ENCODE results near the gene MEIS2. TPM values are rescaled to one million over a fixed set of nuclear protein-coding genes. Genes with fewer than 3 reads are reported as not detected.

The MEIS2 gene
- total RNA-seq, 5 donors from 2014 or later (not counting 1 experiment from before 2014, with no cell fraction given) = 0.38 to 0.54 TPM; not detected in 3

DNA sequence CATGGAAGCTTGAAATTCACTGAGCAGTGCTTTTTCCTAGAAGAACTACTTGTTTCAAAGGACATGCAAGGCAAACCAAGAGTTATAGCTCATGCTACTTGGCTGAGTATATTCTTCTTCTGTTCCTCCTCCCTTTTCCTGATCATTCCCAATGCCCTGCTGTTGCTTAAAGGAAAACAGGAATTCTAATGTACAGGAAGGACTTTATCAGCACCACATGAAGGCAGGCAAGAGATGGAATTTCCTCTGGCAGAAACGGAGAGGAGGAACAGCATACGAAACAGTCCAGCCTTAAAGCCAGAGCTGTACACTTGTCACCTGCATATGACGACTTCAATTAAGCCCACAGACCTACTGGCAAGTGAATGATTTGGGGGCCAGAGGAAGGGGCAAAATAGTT lies 15.7 kb downstream of the MEIS2 start:
- Mint-ChIP-seq H3K27me3 (peaks cover 8 to 31% of the 10 kb centered on the region in 2 donors), H3K36me3 (no peaks in the 10 kb centered on the region), H3K4me1 (no peaks in the 10 kb centered on the region), H3K27ac (no peak overlapping the region), H3K4me3 (no peak overlapping the region), H3K9me3 (no peaks in the 10 kb centered on the region)
- CTCF ChIA-PET = no interaction called here
- ATAC-seq (replicated peaks in 1 of 4) (no peak), DNase-seq (no peak)
- Histone ChIP-seq H3K27ac (ENCODE audit: low read length) (no peak overlapping the region), H3K36me3 (ENCODE audit: control insufficient read depth in 2 of 2, extremely low read depth in 1 of 2, insufficient read depth in 1 of 2, low read length in 1 of 2) (no peaks in the 10 kb centered on the region), H3K9me3 (no peaks in the 10 kb centered on the region), H3K4me1 (ENCODE audit: control insufficient read depth in 1 of 2, extremely low read depth in 1 of 2, insufficient read depth in 2 of 2, low read length in 2 of 2) (no peaks in the 10 kb centered on the region), H3K27me3 (replicated peaks in 1 of 2; ENCODE audit: control insufficient read depth in 2 of 2, extremely low read depth in 1 of 2, insufficient read depth in 2 of 2, low read length in 1 of 2) (peaks cover 0 to 2% of the 10 kb centered on the region in 2 experiments), H3K4me3 (ENCODE audit: control insufficient read depth in 1 of 2, extremely low read depth in 1 of 2, low read length in 1 of 2) (no peak overlapping the region)
- WGBS (ENCODE audit: insufficient coverage) = 40% methylated on average over 1 of the region's 3 CpGs
- POLR2A ChIA-PET = no interaction called here

- Mint-ChIP-seq H3K27ac (no peak overlapping the region), H3K36me3 (no peaks in the 10 kb centered on the region), H3K9me3 (no peaks in the 10 kb centered on the region), H3K27me3 (peaks cover 8 to 26% of the 10 kb centered on the region in 2 donors), H3K4me1 (no peaks in the 10 kb centered on the region), H3K4me3 (no peak overlapping the region)
- H3K9me3 ChIP-seq = no peaks in the 10 kb centered on the region
- H3K4me3 ChIP-seq (ENCODE audit: control insufficient read depth in 1 of 2, extremely low read depth in 1 of 2, low read length in 1 of 2) = no peak overlapping the region
- ATAC-seq (replicated peaks in 1 of 4) (no peak), DNase-seq (no peak)
- CTCF ChIA-PET = no interaction called here
- H3K27ac ChIP-seq (ENCODE audit: low read length) = no peak overlapping the region
- H3K4me1 ChIP-seq (ENCODE audit: control insufficient read depth in 1 of 2, extremely low read depth in 1 of 2, insufficient read depth in 2 of 2, low read length in 2 of 2) = no peaks in the 10 kb centered on the region
- 88% methylated on average over 1 of the region's 6 CpGs for WGBS (ENCODE audit: insufficient coverage)
- peaks cover 0 to 2% of the 10 kb centered on the region in 2 experiments for H3K27me3 ChIP-seq (replicated peaks in 1 of 2; ENCODE audit: control insufficient read depth in 2 of 2, extremely low read depth in 1 of 2, insufficient read depth in 2 of 2, low read length in 1 of 2)
- H3K36me3 ChIP-seq (ENCODE audit: control insufficient read depth in 2 of 2, extremely low read depth in 1 of 2, insufficient read depth in 1 of 2, low read length in 1 of 2) = no peaks in the 10 kb centered on the region
- POLR2A ChIA-PET = no interaction called here
Observed at GRCh38 chr15:37083610-37084009, 16.7 kb downstream of the MEIS2 start.

DNA sequence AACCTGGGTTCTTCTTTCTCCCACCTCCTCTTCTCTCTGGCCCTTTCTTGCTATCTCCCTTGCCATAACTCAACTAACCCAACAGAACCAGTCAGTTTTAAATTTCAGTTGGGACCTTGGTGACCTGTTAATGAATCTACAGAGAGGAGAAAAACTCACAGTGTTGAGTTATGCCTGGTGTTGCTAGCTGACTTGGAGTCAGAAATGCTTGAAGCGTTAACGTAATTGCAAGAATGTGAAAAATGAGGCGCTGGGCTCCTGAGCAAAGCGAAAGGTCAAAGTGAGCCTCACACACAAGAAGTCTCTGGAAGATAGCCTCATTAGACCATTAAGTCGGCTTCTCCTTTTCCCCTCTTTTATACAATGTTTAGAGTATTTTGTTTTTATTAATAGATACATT lies 18.4 kb downstream of the MEIS2 start:
- ATAC-seq (replicated peaks in 1 of 4) = no peak

DNA sequence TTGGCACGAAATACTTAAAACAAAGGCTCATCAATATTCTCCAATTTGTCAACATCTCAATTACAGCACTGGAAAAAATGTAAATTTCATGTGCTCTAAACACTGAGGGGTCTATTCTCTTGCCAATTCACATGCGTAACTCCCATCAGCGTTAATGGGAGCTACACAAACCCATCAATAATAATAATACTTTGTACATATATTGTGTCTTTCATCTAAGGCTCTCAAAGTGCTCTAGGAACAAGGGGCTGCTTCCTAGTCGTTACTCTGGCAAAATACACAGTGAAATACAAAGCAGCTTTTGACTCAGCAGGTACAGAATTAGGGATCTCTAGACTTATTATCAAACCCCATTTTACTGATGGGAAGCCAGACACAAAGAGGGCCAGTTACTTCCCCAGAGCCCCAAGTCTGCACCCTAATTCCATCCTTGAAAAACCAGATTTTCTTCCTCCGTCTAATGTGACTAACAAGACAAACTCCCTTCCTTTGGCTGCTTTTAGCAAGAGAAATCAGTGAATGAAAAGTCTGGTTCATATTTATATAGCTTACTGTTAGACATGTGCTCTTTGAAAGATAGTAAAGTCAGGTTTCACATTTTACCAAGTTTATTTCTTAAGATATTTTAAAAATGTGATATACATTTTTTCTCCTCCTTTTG lies 20.0 kb downstream of the MEIS2 start:
- 80% methylated on average over 1 of the region's 5 CpGs for WGBS (ENCODE audit: insufficient coverage)
- peaks cover 0 to 2% of the 10 kb centered on the region in 2 experiments for H3K27me3 ChIP-seq (replicated peaks in 1 of 2; ENCODE audit: control insufficient read depth in 2 of 2, extremely low read depth in 1 of 2, insufficient read depth in 2 of 2, low read length in 1 of 2)
- Mint-ChIP-seq H3K4me3 (no peak overlapping the region), H3K27ac (no peak overlapping the region), H3K36me3 (no peaks in the 10 kb centered on the region), H3K9me3 (peaks cover 0 to 3% (median 0%) of the 10 kb centered on the region in 3 donors), H3K27me3 (peaks cover 10 to 18% of the 10 kb centered on the region in 2 donors), H3K4me1 (no peaks in the 10 kb centered on the region)
- no peaks in the 10 kb centered on the region for H3K9me3 ChIP-seq
- no peak for ATAC-seq (replicated peaks in 1 of 4)
- H3K4me3 ChIP-seq (ENCODE audit: control insufficient read depth in 1 of 2, extremely low read depth in 1 of 2, low read length in 1 of 2) = no peak overlapping the region
- H3K4me1 ChIP-seq (ENCODE audit: control insufficient read depth in 1 of 2, extremely low read depth in 1 of 2, insufficient read depth in 2 of 2, low read length in 2 of 2) = no peaks in the 10 kb centered on the region
- POLR2A ChIA-PET = no interaction called here
- DNase-seq = no peak
- H3K36me3 ChIP-seq (ENCODE audit: control insufficient read depth in 2 of 2, extremely low read depth in 1 of 2, insufficient read depth in 1 of 2, low read length in 1 of 2) = no peaks in the 10 kb centered on the region
- H3K27ac ChIP-seq (ENCODE audit: low read length) = no peak overlapping the region
- CTCF ChIA-PET = no interaction called here

More for the DNA sequence above, 18.4 kb downstream of the MEIS2 start:
- no peaks in the 10 kb centered on the region for H3K36me3 ChIP-seq (ENCODE audit: control insufficient read depth in 2 of 2, extremely low read depth in 1 of 2, insufficient read depth in 1 of 2, low read length in 1 of 2)
- H3K4me3 ChIP-seq (ENCODE audit: control insufficient read depth in 1 of 2, extremely low read depth in 1 of 2, low read length in 1 of 2) = no peak overlapping the region
- no peak overlapping the region for H3K4me3 Mint-ChIP-seq
- no peaks in the 10 kb centered on the region for H3K4me1 ChIP-seq (ENCODE audit: control insufficient read depth in 1 of 2, extremely low read depth in 1 of 2, insufficient read depth in 2 of 2, low read length in 2 of 2)
- H3K9me3 ChIP-seq = no peaks in the 10 kb centered on the region
- no peak for DNase-seq
- no peaks in the 10 kb centered on the region for H3K36me3 Mint-ChIP-seq
- no peaks in the 10 kb centered on the region for H3K9me3 Mint-ChIP-seq
- WGBS (ENCODE audit: insufficient coverage) = no CpG with 5 or more reads among the region's 5 CpGs
- H3K27me3 ChIP-seq (replicated peaks in 1 of 2; ENCODE audit: control insufficient read depth in 2 of 2, extremely low read depth in 1 of 2, insufficient read depth in 2 of 2, low read length in 1 of 2) = peaks cover 0 to 2% of the 10 kb centered on the region in 2 experiments
- CTCF ChIA-PET = no interaction called here
- peaks cover 9 to 21% of the 10 kb centered on the region in 2 donors for H3K27me3 Mint-ChIP-seq
- no peaks in the 10 kb centered on the region for H3K4me1 Mint-ChIP-seq
- H3K27ac ChIP-seq (ENCODE audit: low read length) = no peak overlapping the region
- H3K27ac Mint-ChIP-seq = no peak overlapping the region
- POLR2A ChIA-PET = no interaction called here

DNA sequence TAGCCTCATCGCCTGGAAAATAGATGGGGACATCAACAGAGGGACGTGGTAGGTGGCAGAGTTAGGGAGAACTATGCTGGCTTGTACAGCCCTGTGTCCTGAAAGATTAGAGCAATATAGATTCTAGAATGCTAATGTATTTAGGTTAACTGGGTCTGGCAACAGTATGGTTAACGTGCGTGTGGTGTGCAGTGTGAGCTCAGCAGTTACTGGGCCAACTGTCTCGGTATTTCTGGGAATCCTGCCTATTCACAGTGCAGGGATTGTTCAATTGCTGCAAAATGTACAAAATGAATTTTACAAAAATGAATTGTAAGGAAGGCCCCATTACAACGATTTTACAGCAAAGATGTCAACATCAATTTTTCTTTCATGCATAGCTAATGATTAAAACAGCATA lies 20.6 kb downstream of the MEIS2 start:
- Histone ChIP-seq H3K36me3 (ENCODE audit: control insufficient read depth in 2 of 2, extremely low read depth in 1 of 2, insufficient read depth in 1 of 2, low read length in 1 of 2) (no peaks in the 10 kb centered on the region), H3K4me1 (ENCODE audit: control insufficient read depth in 1 of 2, extremely low read depth in 1 of 2, insufficient read depth in 2 of 2, low read length in 2 of 2) (no peaks in the 10 kb centered on the region), H3K4me3 (ENCODE audit: control insufficient read depth in 1 of 2, extremely low read depth in 1 of 2, low read length in 1 of 2) (no peak overlapping the region), H3K27ac (ENCODE audit: low read length) (no peak overlapping the region), H3K27me3 (replicated peaks in 1 of 2; ENCODE audit: control insufficient read depth in 2 of 2, extremely low read depth in 1 of 2, insufficient read depth in 2 of 2, low read length in 1 of 2) (peaks cover 0 to 2% of the 10 kb centered on the region in 2 experiments), H3K9me3 (no peaks in the 10 kb centered on the region)
- no peak overlapping the region for H3K4me3 Mint-ChIP-seq
- DNase-seq (no peak), ATAC-seq (replicated peaks in 1 of 4) (no peak)
- peaks cover 0 to 4% (median 0%) of the 10 kb centered on the region in 3 donors for H3K9me3 Mint-ChIP-seq
- 75% methylated on average over 6 of the region's 6 CpGs for WGBS (ENCODE audit: insufficient coverage)
- peaks cover 11 to 20% of the 10 kb centered on the region in 2 donors for H3K27me3 Mint-ChIP-seq
- no peaks in the 10 kb centered on the region for H3K36me3 Mint-ChIP-seq
- POLR2A ChIA-PET = no interaction called here
- CTCF ChIA-PET = no interaction called here
- H3K27ac Mint-ChIP-seq = no peak overlapping the region
- no peaks in the 10 kb centered on the region for H3K4me1 Mint-ChIP-seq

- Histone ChIP-seq H3K27ac (ENCODE audit: low read length) (no peak overlapping the region), H3K4me1 (ENCODE audit: control insufficient read depth in 1 of 2, extremely low read depth in 1 of 2, insufficient read depth in 2 of 2, low read length in 2 of 2) (no peaks in the 10 kb centered on the region), H3K27me3 (replicated peaks in 1 of 2; ENCODE audit: control insufficient read depth in 2 of 2, extremely low read depth in 1 of 2, insufficient read depth in 2 of 2, low read length in 1 of 2) (no peaks in the 10 kb centered on the region), H3K9me3 (no peaks in the 10 kb centered on the region), H3K36me3 (ENCODE audit: control insufficient read depth in 2 of 2, extremely low read depth in 1 of 2, insufficient read depth in 1 of 2, low read length in 1 of 2) (no peaks in the 10 kb centered on the region), H3K4me3 (ENCODE audit: control insufficient read depth in 1 of 2, extremely low read depth in 1 of 2, low read length in 1 of 2) (no peak overlapping the region)
- CTCF ChIA-PET = no interaction called here
- WGBS (ENCODE audit: insufficient coverage) = no CpG with 5 or more reads among the region's 1 CpG
- DNase-seq = no peak
- Mint-ChIP-seq H3K9me3 (peaks cover 0 to 4% (median 0%) of the 10 kb centered on the region in 3 donors), H3K27ac (no peak overlapping the region), H3K4me3 (no peak overlapping the region), H3K36me3 (no peaks in the 10 kb centered on the region), H3K4me1 (no peaks in the 10 kb centered on the region), H3K27me3 (peaks cover 13 to 20% of the 10 kb centered on the region in 2 donors)
- ATAC-seq (replicated peaks in 1 of 4) = no peak
- POLR2A ChIA-PET = no interaction called here
Observed at GRCh38 chr15:37078566-37078965, 21.8 kb downstream of the MEIS2 start.

All from T-cell (primary cell).